ENCODE results near the gene ATAT1.
A peak's percentile ranks its signal among the peaks of the same experiment; 100 is the strongest.

The ATAT1 gene

DNA sequence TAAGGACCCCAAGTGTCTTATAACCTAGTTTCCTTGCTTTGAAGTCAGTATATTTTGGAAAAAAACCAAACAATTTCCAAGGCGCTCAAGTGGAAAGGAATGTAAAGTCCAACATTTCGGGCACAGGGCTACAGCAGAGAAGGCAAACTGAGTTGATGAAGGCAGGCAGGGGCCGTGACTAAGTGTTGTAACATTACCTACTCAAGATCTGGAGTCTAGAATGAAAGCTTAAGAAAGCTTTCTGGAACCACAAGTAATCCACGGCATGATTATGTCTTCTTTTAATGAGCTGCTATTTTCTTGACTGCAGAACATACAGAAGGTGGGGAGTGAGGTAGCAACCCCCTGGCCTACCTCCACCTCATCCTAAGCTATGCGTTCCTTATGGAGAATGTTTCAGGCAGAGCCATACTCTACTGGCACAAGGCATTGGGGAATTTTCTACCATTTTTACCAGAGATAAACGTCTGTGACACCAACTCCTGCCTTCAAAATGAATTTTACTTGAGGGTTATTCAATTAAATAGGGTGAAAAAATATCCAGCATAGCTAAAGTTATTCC lies 13.9 kb upstream of the ATAT1 start:
- H3K4me3 ChIP-seq (ENCODE audit: low read length), result no peak overlapping the region
- TF ChIP-seq EZH2phosphoT487 (IDR thresholded peaks at IDR 0.05; ENCODE audit: low read length) (no peak), EZH2 (optimal IDR thresholded peaks at IDR 0.05; ENCODE audit: low read depth, low read length) (no peak)
- TF ChIP-seq, protein P1, sequence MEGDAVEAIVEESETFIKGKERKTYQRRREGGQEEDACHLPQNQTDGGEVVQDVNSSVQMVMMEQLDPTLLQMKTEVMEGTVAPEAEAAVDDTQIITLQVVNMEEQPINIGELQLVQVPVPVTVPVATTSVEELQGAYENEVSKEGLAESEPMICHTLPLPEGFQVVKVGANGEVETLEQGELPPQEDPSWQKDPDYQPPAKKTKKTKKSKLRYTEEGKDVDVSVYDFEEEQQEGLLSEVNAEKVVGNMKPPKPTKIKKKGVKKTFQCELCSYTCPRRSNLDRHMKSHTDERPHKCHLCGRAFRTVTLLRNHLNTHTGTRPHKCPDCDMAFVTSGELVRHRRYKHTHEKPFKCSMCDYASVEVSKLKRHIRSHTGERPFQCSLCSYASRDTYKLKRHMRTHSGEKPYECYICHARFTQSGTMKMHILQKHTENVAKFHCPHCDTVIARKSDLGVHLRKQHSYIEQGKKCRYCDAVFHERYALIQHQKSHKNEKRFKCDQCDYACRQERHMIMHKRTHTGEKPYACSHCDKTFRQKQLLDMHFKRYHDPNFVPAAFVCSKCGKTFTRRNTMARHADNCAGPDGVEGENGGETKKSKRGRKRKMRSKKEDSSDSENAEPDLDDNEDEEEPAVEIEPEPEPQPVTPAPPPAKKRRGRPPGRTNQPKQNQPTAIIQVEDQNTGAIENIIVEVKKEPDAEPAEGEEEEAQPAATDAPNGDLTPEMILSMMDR (IDR thresholded peaks at IDR 0.05; ENCODE audit: low read length), result no peak
- no peaks in the 10 kb centered on the region for H3K27me3 ChIP-seq (replicated peaks; ENCODE audit: insufficient read depth, low read length)
- peaks cover 8% of the 10 kb centered on the region; the same call in 1 of the 2 replicates for H3K4me1 ChIP-seq (ENCODE audit: low read length)
- no peaks in the 10 kb centered on the region for H3K9me3 ChIP-seq (replicated peaks; ENCODE audit: insufficient read depth, low read length)
- H3K27ac ChIP-seq (ENCODE audit: low read length), result no peak overlapping the region
- H3F3A ChIP-seq (ENCODE audit: insufficient read depth, low read length), result peaks cover 37% of the 10 kb centered on the region
- H2AFZ ChIP-seq (ENCODE audit: low read length), result no peak overlapping the region
- no peaks in the 10 kb centered on the region for H3K9me2 ChIP-seq (replicated peaks; ENCODE audit: insufficient read depth, low read length)
- H3K4me2 ChIP-seq (ENCODE audit: low read depth, low read length), result no peak overlapping the region
- no peak overlapping the region for H3K9ac ChIP-seq (ENCODE audit: low read length)
- peaks cover 82% of the 10 kb centered on the region for H3K79me2 ChIP-seq (ENCODE audit: low read length)
- DNase-seq, result no peak
- H3K36me3 ChIP-seq (replicated peaks; ENCODE audit: insufficient read depth, low read length), result peaks cover 16% of the 10 kb centered on the region; the same call in 1 of the 2 replicates
- H4K20me1 ChIP-seq (ENCODE audit: insufficient read depth, low read length), result no peaks in the 10 kb centered on the region; the same call in 1 of the 2 replicates

DNA sequence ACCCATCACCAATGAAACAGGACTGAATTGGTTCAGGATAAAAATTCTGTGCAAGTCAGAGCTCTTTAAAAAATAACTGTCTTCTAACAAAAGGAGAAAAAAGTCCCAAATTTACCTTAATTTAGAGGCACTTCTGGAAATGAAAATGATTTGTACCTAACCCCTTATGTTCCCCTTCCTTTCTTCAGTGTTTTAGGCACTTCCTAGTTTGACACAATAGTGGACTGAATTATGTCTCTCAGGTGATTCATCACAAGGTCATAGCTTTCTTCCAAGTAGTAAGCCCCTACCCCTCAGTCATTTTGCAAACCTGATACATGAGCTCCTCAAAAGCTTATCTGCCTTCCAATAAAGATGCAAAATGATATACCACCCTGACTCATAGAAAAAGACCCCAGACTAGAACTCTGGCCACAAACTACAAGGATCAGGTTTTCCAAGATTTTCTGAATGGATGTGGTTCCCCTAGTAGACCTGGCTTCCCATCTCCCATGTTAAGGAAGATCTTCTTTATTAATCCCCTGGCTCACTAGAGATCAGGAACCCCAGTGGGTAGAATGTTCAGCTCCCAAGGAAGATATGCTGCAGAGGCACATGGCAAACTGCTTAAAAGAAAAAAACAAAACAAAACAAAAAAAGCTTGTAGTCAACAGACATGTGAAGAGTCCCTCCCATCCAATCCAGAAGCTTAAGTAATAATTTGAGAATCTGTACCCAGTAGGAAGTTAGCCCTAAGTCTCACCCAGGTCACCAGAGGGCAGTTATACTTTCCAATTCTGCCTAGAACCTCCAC lies 13.2 kb upstream of the ATAT1 start:
- H3K36me3 ChIP-seq (replicated peaks; ENCODE audit: insufficient read depth, low read length), result peaks cover 16% of the 10 kb centered on the region; the same call in 1 of the 2 replicates
- no peaks in the 10 kb centered on the region; the same call in 1 of the 2 replicates for H4K20me1 ChIP-seq (ENCODE audit: insufficient read depth, low read length)
- no peak overlapping the region for H2AFZ ChIP-seq (ENCODE audit: low read length)
- H3K27ac ChIP-seq (ENCODE audit: low read length), result no peak overlapping the region
- H3K4me1 ChIP-seq (ENCODE audit: low read length), result peaks cover 8% of the 10 kb centered on the region; the same call in 1 of the 2 replicates
- peaks cover 37% of the 10 kb centered on the region for H3F3A ChIP-seq (ENCODE audit: insufficient read depth, low read length)
- peaks cover 87% of the 10 kb centered on the region for H3K79me2 ChIP-seq (ENCODE audit: low read length)
- H3K9me3 ChIP-seq (replicated peaks; ENCODE audit: insufficient read depth, low read length), result no peaks in the 10 kb centered on the region
- DNase-seq, result no peak
- no peaks in the 10 kb centered on the region for H3K27me3 ChIP-seq (replicated peaks; ENCODE audit: insufficient read depth, low read length)
- no peak overlapping the region for H3K4me3 ChIP-seq (ENCODE audit: low read length)
- no peak overlapping the region; the same call in 1 of the 2 replicates for H3K9ac ChIP-seq (ENCODE audit: low read length)
- TF ChIP-seq, protein P1 (IDR thresholded peaks at IDR 0.05; ENCODE audit: low read length), result no peak
- TF ChIP-seq EZH2 (optimal IDR thresholded peaks at IDR 0.05; ENCODE audit: low read depth, low read length) (no peak), EZH2phosphoT487 (IDR thresholded peaks at IDR 0.05; ENCODE audit: low read length) (no peak)
- H3K9me2 ChIP-seq (replicated peaks; ENCODE audit: insufficient read depth, low read length), result no peaks in the 10 kb centered on the region
- no peak overlapping the region for H3K4me2 ChIP-seq (ENCODE audit: low read depth, low read length)

GRCh38 chr6:30614044-30614842 lies 12.4 kb upstream of the ATAT1 start:
- no peak for TF ChIP-seq EZH2 (optimal IDR thresholded peaks at IDR 0.05; ENCODE audit: low read depth, low read length)
- no peak for TF ChIP-seq EZH2phosphoT487 (IDR thresholded peaks at IDR 0.05; ENCODE audit: low read length)
- TF ChIP-seq, protein P1 (IDR thresholded peaks at IDR 0.05; ENCODE audit: low read length), result no peak
- Histone ChIP-seq H3K9me3 (replicated peaks; ENCODE audit: insufficient read depth, low read length) (no peaks in the 10 kb centered on the region), H3K79me2 (ENCODE audit: low read length) (peaks cover 87% of the 10 kb centered on the region), H4K20me1 (ENCODE audit: insufficient read depth, low read length) (no peaks in the 10 kb centered on the region; the same call in 1 of the 2 replicates), H3K27me3 (replicated peaks; ENCODE audit: insufficient read depth, low read length) (no peaks in the 10 kb centered on the region), H2AFZ (ENCODE audit: low read length) (no peak overlapping the region), H3K4me2 (ENCODE audit: low read depth, low read length) (peak overlapping the region; percentile 74), H3K4me3 (ENCODE audit: low read length) (peak overlapping the region; percentile 20; the same call in 1 of the 2 replicates), H3K9me2 (replicated peaks; ENCODE audit: insufficient read depth, low read length) (no peaks in the 10 kb centered on the region), H3K9ac (ENCODE audit: low read length) (peak overlapping the region; percentile 35; the same call in 1 of the 2 replicates), H3K36me3 (replicated peaks; ENCODE audit: insufficient read depth, low read length) (peaks cover 13% of the 10 kb centered on the region; the same call in 1 of the 2 replicates), H3K4me1 (ENCODE audit: low read length) (peaks cover 8% of the 10 kb centered on the region; the same call in 1 of the 2 replicates), H3F3A (ENCODE audit: insufficient read depth, low read length) (peaks cover 37% of the 10 kb centered on the region), H3K27ac (ENCODE audit: low read length) (peak overlapping the region; percentile 96; the same call in 1 of the 2 replicates)
- no peak for DNase-seq
